DOHH2 (cell line): Measurements from ENCODE around the gene CDH12.

Experiments used
- H3F3A ChIP-seq: fragments of 200-600 bp; sonication (generic), shearing (Covaris generic); 2 replicates; pipeline ENCODE4 v1.6.0; 2016; ENCODE audit warnings: antibody characterized with exemption, mild to moderate bottlenecking; ENCODE audit not compliant: control insufficient read depth, insufficient read depth
- H3K27ac ChIP-seq: fragments of 200-600 bp; sonication (generic); 2 replicates; pipeline ENCODE4 v1.5.1; 2014; ENCODE audit warnings: low read depth, mild to moderate bottlenecking, low read length, moderate library complexity
- H3K27me3 ChIP-seq: fragments of 200-600 bp; sonication (generic); 2 replicates; pipeline ENCODE4 v1.6.1; 2014; ENCODE audit warnings: mild to moderate bottlenecking, low read length, mixed read lengths; ENCODE audit not compliant: control insufficient read depth
- H3K36me3 ChIP-seq: fragments of 200-600 bp; sonication (generic); 2 replicates; pipeline ENCODE4 v1.6.1; 2014; ENCODE audit warnings: mild to moderate bottlenecking, low read length, moderate library complexity, mixed read lengths; ENCODE audit not compliant: control insufficient read depth
- H3K4me1 ChIP-seq: fragments of 200-600 bp; sonication (generic); 2 replicates; pipeline ENCODE4 v1.6.1; 2014; ENCODE audit warnings: mild to moderate bottlenecking, low read length, mixed read lengths; ENCODE audit not compliant: control insufficient read depth
- H3K4me2 ChIP-seq: fragments of 200-600 bp; sonication (generic); 2 replicates; pipeline ENCODE4 v1.6.0; 2014; ENCODE audit warnings: mild to moderate bottlenecking, low read length, moderate library complexity
- H3K4me3 ChIP-seq: fragments of 200-600 bp; sonication (generic); 2 replicates; pipeline ENCODE4 v1.5.1; 2014; ENCODE audit warnings: mild to moderate bottlenecking, low read length, mixed read lengths
- H3K79me2 ChIP-seq: fragments of 200-600 bp; sonication (generic); 2 replicates; pipeline ENCODE4 v1.6.1; 2014; ENCODE audit warnings: mild to moderate bottlenecking, low read length, mixed read lengths; ENCODE audit not compliant: control insufficient read depth
- H3K9me2 ChIP-seq: fragments of 200-600 bp; sonication (generic); replicated peaks from 2 replicates; pipeline ENCODE4 v1.6.1; 2014; ENCODE audit warnings: mild to moderate bottlenecking, low read length, mixed read lengths; ENCODE audit not compliant: control insufficient read depth
- H3K9me3 ChIP-seq: fragments of 200-600 bp; sonication (generic); 2 replicates; pipeline ENCODE4 v1.6.1; 2014; ENCODE audit warnings: antibody characterized with exemption, low read length, mixed read lengths; ENCODE audit not compliant: control insufficient read depth, insufficient read depth
- H4K20me1 ChIP-seq: fragments of 200-600 bp; sonication (generic); 2 replicates; pipeline ENCODE4 v1.6.0; 2014; ENCODE audit warnings: low read depth, mild to moderate bottlenecking, antibody characterized with exemption, low read length, moderate library complexity; ENCODE audit not compliant: control insufficient read depth, insufficient read depth
- EZH2phosphoT487 ChIP-seq: fragments of 200-600 bp; sonication (generic); IDR thresholded peaks from 2 replicates; pipeline ENCODE4 v1.6.1; 2017; ENCODE audit warnings: borderline replicate concordance, mild to moderate bottlenecking, antibody characterized with exemption, low read length, moderate library complexity, mixed read lengths
- TF ChIP-seq, protein P1 (sequence below): fragments of 200-600 bp; sonication (generic); IDR thresholded peaks from one replicate; pipeline ENCODE4 v1.5.1; 2014; ENCODE audit warnings: antibody characterized with exemption, mild to moderate bottlenecking, low read depth, low read length; ENCODE audit not compliant: poor library complexity, severe bottlenecking

The CDH12 gene

DNA sequence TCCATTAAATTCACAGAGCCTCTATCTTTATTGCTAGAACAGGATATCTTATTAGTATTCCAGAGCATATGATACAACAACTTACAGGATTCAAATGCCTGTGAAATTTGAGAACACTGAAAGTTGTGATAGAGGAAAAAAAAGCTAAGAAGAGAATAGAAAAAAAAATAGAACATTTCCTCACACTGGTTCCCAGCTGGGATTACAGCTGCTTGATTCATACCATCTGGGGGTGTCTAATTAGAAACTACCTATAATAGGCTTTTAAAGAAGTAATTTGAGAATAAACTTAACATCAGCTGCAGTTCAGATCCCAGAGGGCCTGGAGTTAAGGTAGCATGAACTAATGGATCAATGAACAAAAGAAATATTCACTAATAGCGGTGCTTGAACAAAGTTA is 922.0 kb downstream of the CDH12 start:
- no peaks in the 10 kb centered on the region for H3K9me2 ChIP-seq
- no peaks in the 10 kb centered on the region for H3K27me3 ChIP-seq
- H3K4me1 ChIP-seq, result no peaks in the 10 kb centered on the region
- H4K20me1 ChIP-seq, result no peaks in the 10 kb centered on the region
- H3K36me3 ChIP-seq, result no peaks in the 10 kb centered on the region
- no peak overlapping the region for H3K4me2 ChIP-seq
- no peaks in the 10 kb centered on the region for H3F3A ChIP-seq
- no peaks in the 10 kb centered on the region for H3K79me2 ChIP-seq
- no peak overlapping the region for H3K27ac ChIP-seq
- no peak overlapping the region for H3K4me3 ChIP-seq
- TF ChIP-seq EZH2phosphoT487, result no peak
- TF ChIP-seq, protein P1, sequence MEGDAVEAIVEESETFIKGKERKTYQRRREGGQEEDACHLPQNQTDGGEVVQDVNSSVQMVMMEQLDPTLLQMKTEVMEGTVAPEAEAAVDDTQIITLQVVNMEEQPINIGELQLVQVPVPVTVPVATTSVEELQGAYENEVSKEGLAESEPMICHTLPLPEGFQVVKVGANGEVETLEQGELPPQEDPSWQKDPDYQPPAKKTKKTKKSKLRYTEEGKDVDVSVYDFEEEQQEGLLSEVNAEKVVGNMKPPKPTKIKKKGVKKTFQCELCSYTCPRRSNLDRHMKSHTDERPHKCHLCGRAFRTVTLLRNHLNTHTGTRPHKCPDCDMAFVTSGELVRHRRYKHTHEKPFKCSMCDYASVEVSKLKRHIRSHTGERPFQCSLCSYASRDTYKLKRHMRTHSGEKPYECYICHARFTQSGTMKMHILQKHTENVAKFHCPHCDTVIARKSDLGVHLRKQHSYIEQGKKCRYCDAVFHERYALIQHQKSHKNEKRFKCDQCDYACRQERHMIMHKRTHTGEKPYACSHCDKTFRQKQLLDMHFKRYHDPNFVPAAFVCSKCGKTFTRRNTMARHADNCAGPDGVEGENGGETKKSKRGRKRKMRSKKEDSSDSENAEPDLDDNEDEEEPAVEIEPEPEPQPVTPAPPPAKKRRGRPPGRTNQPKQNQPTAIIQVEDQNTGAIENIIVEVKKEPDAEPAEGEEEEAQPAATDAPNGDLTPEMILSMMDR, result no peak
- no peaks in the 10 kb centered on the region for H3K9me3 ChIP-seq

GRCh38 chr5:21919414-21920022 is 933.6 kb downstream of the CDH12 start:
- H3F3A ChIP-seq, result no peaks in the 10 kb centered on the region
- H3K9me2 ChIP-seq, result no peaks in the 10 kb centered on the region; the same call in 1 of the 2 replicates
- TF ChIP-seq, protein P1, result peak; percentile 70
- no peak for TF ChIP-seq EZH2phosphoT487
- H4K20me1 ChIP-seq, result no peaks in the 10 kb centered on the region
- H3K36me3 ChIP-seq, result no peaks in the 10 kb centered on the region
- H3K27ac ChIP-seq, result no peak overlapping the region
- H3K9me3 ChIP-seq, result no peaks in the 10 kb centered on the region
- H3K4me1 ChIP-seq, result peaks cover 11% of the 10 kb centered on the region
- no peak overlapping the region for H3K4me2 ChIP-seq
- no peaks in the 10 kb centered on the region for H3K79me2 ChIP-seq
- H3K4me3 ChIP-seq, result no peak overlapping the region
- H3K27me3 ChIP-seq, result no peaks in the 10 kb centered on the region

DNA sequence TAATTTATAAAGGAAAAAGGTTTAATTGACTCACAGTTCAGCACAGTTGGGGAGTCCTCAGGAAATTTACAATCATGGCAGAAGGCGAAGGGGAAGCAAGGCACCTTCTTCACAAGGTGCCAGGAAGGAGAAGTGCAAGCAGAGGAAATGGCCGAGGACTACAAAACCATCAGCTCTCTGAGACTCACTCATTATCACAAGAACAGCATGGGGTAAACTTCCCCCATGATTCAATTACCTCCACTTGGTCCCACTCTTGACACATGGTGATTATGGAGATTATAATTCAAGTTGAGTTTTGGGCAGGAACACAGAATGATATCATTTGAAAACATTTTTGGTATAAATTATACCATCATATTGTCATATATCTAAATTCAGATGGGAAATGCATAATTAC is 934.7 kb downstream of the CDH12 start:
- Histone ChIP-seq H3K36me3 (no peaks in the 10 kb centered on the region), H3K27me3 (no peaks in the 10 kb centered on the region), H3K9me3 (no peaks in the 10 kb centered on the region), H3K79me2 (no peaks in the 10 kb centered on the region), H3K9me2 (no peaks in the 10 kb centered on the region; the same call in 1 of the 2 replicates), H3F3A (no peaks in the 10 kb centered on the region), H3K4me2 (no peak overlapping the region), H4K20me1 (no peaks in the 10 kb centered on the region), H3K4me1 (peaks cover 11% of the 10 kb centered on the region), H3K4me3 (no peak overlapping the region), H3K27ac (no peak overlapping the region)
- TF ChIP-seq EZH2phosphoT487, result no peak
- TF ChIP-seq, protein P1, result no peak
